NCI-H2227 (cell line): ENCODE results near the gene F5.

Experiments used
- DNase-seq: peaks from one replicate; lab custom pipeline; 2025; ENCODE audit not compliant: unreplicated experiment; lab: John Stamatoyannopoulos, UW

Gene F5

GRCh38 chr1:169588785-169589485 lies 2.7 kb upstream of the F5 start:
- no peak for DNase-seq

DNA sequence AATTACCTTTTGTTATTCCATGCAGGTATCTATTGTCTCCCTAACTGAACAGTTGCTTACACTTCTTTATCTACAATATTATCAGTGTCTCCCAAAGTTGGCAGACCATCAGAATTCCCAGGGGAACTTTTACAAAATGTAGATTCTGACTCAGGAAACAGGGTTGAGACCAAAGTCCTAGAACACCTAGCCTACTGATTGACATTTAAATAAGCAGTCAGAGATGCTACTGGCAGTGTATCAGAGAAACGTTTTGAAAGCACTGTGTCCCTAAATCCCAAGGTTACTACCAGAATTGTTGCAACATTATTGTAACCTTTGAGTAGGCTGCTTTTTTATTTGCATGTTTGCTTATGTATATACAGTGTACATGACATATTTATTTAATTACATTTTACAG lies 1.8 kb upstream of the F5 start:
- no peak for DNase-seq

DNA sequence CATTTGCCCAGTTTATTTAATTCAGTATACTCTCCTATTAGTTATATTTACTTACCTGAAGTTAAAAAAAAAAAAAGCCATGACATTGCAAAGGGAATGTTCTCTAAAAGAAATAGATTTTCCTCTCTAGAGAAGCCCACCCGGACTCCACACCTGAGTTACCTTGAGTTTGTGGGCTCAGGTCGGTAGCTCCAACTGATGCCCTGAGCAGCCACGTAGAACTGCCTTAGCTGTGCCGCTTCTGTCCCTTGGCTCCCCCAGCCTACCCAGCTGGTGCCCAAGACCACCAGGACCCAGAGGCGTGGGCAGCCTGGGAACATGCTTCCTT lies 250 bp downstream of the F5 start:
- DNase-seq: no peak

DNA sequence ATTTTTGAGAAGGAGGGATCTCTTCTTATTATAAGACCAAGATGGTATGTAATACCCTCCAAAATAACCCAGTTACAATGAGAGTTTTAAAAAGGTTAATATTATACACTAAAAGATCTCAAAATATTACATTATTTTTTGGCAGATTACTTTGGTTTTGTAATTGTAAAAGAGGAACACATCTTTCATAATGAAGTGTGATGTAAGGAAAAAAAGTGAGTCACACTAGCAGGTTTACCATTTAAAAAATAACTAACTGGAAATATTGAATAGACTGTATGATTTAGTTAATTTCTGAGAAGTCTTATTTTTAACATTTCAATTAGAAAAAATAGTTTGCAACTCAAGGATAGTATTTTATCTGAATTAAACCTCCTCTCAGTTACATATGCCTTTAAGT lies 1.1 kb downstream of the F5 start:
- DNase-seq: no peak

DNA sequence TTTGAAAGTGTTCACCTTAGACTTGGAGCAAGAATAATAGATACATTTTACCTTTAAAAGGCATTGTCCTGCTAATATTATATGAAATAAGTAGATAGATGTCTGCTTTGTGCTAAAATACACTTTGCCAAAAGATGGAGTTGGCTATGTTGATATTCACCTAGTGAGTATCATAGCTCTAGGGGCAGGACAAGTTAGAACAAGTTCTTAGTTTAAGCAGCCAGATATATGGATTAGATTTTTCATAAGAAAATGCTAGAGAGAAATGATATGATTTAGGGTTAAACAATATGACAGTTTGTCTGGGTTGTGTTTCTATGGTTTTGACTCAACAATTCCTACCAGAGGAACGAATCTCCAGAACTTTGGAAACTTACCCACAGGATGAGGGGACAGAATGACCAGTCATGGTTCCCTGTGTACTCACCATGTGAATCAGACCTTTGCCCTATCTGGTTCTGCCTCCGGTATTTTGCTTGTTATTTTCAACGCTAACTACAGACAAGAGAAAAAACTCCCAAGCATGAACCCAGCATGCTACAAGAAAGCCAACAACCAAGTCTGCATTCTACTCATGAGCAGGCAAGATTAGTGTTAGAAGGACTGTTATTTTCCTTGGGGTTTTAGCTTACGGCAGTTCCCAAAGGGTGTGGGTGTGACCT lies 1.7 kb downstream of the F5 start:
- DNase-seq: no peak

DNA sequence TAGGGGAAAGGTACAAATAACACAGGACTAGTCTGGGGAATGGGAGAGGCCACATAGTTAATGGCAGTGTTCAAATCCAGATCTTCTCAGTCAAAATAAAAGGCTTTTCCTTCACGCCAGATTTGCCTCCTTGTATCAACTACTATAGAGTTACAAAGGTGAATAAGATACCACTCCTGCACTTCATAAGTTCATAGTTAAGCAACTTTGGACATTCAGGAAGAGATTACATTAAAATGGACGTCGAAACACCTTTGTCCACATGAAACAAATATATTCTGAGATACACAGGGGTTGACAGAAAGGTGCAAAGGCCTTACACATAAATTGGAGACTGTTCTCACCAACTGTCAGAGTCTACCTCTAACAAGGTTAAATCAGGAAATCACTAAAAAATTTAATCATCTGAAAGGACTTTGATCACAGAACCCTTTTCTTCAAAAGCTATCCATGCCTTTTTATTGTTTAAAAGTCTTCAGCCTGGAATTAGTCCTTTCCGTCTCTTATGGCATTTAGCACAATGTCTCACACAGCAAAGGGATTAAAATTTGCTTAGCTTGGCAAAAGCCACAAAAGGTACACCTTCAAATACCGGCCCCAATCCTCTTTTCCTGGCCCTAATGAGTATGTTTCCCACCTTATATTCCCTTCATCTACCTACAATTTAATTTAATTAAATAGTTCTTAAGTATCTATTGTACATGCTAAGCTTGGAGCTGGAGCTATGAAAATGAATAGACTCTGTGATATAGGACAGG lies 8.1 kb downstream of the F5 start:
- DNase-seq: no peak

DNA sequence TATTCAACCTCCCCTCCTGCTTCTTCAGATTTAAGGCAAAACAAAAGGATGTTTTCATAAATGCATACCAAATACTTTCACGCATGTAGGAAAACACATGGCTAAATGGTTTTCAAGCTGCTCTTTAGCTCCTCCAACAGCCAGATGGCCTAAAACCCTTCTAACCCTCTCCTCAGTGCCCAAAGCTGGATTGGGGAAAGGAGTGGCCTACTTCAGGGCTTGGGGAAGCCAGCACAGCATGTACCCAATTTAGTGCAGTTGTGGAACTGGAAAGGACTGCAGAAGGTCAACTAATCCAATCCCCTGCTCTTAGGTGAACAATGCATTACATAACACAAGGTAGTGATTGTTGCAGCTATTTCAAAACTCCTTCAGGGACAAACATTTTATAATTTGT lies 9.3 kb downstream of the F5 start:
- no peak for DNase-seq

- no peak for DNase-seq
These were observed 9.9 kb downstream of the F5 start for GRCh38 chr1:169576241-169576934.

DNA sequence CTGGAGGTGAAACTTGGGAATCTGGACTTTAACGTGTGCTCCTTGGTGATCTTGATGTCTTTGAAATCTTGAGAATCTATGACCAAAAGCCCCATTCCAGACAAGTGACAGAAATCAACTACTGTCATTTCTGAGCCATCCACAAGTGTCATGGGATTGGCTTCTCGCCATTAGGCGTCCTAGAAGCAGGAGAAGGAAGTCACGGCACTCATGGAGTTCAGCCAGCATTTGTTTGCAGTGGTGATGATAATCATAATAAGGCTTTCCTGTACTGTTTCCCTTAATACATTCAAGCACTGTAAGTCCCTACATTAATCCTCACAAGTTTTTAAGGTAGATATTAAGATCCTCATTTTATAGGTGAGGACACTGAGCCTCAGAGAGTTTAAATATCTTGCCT lies 11.9 kb downstream of the F5 start:
- no peak for DNase-seq

DNA sequence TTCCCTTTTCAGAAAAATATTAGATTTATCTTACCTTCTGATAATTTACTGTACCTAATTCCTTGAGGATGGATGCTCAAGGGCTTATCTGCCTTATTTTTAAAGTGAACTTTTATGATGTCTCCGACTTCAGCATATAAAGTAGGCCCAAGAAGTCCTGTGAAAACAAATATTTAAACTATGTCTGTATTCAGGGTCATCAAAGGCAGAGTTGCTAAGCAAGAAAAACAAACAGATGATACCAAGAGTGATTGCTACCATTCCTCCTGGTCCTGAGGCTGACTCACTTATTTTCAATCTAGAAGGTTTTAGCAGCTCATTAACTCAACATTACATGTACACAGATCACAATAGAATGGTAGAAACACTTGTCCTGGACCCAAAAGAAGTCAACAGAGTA lies 14.1 kb downstream of the F5 start:
- DNase-seq: no peak

- DNase-seq: no peak
These were observed 14.8 kb downstream of the F5 start for GRCh38 chr1:169571450-169571849.

- no peak for DNase-seq
These were observed 16.1 kb downstream of the F5 start for GRCh38 chr1:169570172-169570574.

DNA sequence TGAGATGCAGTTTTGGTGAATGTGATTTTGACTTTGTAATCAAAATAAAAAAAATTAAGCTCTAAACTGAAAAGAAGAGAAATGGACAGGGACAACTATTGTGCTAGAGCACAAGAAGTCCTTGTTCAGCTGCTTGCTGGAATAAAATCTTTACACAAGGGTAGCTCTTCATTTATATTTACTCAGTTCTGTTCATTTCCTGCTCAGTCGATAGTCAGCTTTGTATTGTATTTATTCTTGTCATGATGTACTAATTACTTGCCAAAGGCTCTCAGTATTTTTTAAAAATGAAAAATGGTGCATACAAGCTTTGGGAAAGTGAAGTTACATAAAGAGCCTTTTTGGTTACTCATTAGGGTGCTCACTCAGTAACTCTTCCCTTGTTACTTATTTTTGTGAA lies 17.8 kb downstream of the F5 start:
- DNase-seq: no peak

- DNase-seq: no peak
These were observed 20.7 kb downstream of the F5 start for GRCh38 chr1:169565335-169566271.

- no peak for DNase-seq
These were observed 22.6 kb downstream of the F5 start for GRCh38 chr1:169563650-169564049.

- DNase-seq: no peak
These were observed 23.2 kb downstream of the F5 start for GRCh38 chr1:169563019-169563615.

DNA sequence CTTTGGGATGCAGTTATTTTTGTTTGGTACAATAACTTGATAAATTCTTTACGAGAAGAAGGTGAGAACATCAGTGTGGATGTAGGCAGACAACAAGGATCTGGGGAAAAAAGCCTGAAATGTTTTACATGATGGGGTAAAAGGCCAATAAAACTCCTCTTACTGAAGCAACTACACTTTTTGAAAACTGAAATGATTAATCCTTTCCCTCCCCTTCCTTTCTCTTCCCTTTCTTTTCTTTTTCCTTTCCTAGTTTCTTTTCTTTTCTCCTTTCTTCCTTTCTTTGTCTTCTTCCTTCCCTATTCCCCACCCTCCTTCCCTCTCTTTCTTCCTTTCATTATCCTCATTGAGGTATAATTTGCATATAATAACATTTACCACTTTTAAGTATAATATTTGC lies 24.6 kb downstream of the F5 start:
- no peak for DNase-seq

DNA sequence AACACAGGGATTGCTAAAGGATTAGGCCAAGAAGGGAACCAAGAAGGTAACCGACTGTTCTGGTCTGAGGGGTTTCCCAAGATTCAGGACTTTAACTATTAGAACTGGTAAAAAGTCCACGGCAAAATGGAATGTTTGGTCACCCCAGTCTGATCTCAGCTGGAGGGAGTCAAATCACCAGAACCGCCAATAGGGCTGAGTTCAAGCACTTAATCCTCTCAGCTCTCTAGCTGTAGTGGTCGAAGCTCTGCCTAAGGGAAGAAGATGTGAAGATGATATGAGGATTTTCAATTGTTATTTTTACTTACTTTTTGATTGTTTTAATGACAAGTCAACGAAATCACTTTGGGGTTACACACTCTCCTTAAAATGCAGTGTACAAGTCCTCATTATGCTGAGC lies 29.1 kb downstream of the F5 start:
- DNase-seq: no peak

DNA sequence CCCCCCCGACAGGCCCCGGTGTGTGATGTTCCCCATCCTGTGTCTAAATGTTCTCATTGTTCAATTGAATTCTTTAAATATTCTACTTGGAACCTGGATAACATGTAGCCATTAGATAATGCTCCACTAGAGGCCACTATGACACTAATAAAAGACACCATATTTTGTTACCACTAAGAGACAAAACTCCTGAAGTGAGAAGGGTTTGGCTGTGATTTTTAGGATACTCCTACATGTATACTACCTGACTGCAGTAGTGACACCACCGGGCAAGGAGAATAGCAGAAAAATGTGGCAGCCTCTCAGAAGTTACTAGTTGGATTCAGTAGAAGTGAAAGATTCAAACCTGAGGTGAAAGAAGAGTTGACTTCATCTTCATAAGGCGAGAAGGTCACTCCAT lies 36.0 kb downstream of the F5 start:
- DNase-seq: peak; percentile 46

GRCh38 chr1:169548282-169548681 lies 38.0 kb downstream of the F5 start:
- no peak for DNase-seq
